K562 (cell line): Measurements from ENCODE around the gene MED20. TPM values are rescaled to one million over a fixed set of nuclear protein-coding genes. Genes with fewer than 3 reads are reported as not detected.

Experiments
- CTBP1 ChIP-seq: fragments of 450-650 bp; IDR thresholded peaks from 2 replicates; pipeline ENCODE4 v1.6.1; 2016; ENCODE audit warnings: borderline replicate concordance
- EHMT2 ChIP-seq: fragments of 450-650 bp; IDR thresholded peaks from 2 replicates; pipeline ENCODE4 v1.6.1; 2018; ENCODE audit warnings: antibody characterized with exemption
- GTF2F1 ChIP-seq: IDR thresholded peaks from 2 replicates; pipeline ENCODE4 v1.6.1; 2011; ENCODE audit warnings: low read depth, low read length, improper control_type of control experiment
- HDAC3 ChIP-seq: fragments of 450-650 bp; IDR thresholded peaks from 2 replicates; pipeline ENCODE4 v1.6.1; 2018; ENCODE audit warnings: borderline replicate concordance, mild to moderate bottlenecking, moderate library complexity; ENCODE audit not compliant: partially characterized antibody
- JUNB ChIP-seq: fragments of 450-650 bp; formaldehyde crosslinking; conservative IDR thresholded peaks from 2 replicates; pipeline ENCODE4 v1.4.0; 2020; ENCODE audit warnings: mild to moderate bottlenecking
- NFE2 ChIP-seq: IDR thresholded peaks from 2 replicates; pipeline ENCODE4 v1.6.1; 2014; ENCODE audit warnings: antibody characterized with exemption, low read depth
- PHF8 ChIP-seq: fragments of 200-600 bp; sonication (generic); IDR thresholded peaks from 2 replicates; pipeline ENCODE4 v1.6.1; 2012; ENCODE audit warnings: mixed run types, mild to moderate bottlenecking, inconsistent platforms, low read length, moderate library complexity, borderline replicate concordance
- RAD21 ChIP-seq, 2 experiments: fragments of 250-450 bp in 1 of 2; fragments of 450-650 bp in 1 of 2; sonication (Bioruptor Pico) in 1 of 2; formaldehyde crosslinking in 1 of 2; IDR thresholded peaks in 1 of 2; conservative IDR thresholded peaks in 1 of 2; 2 replicates each; pipeline versions ENCODE4 v1.4.0 to v1.8.0; 2020 to 2022; ENCODE audit warnings: mild to moderate bottlenecking in 2 of 2, moderate library complexity in 1 of 2
- RNF2 ChIP-seq: sonication (generic); IDR thresholded peaks from 2 replicates; pipeline ENCODE4 v1.6.1; 2016
- SOX6 ChIP-seq: fragments of 450-650 bp; IDR thresholded peaks from 2 replicates; pipeline ENCODE4 v1.6.1; 2014; ENCODE audit warnings: mild to moderate bottlenecking
- SRSF9 ChIP-seq: fragments of 200-400 bp; formaldehyde crosslinking; IDR thresholded peaks from 2 replicates; pipeline ENCODE4 v1.6.1; 2017; ENCODE audit warnings: low read depth, low read length, borderline replicate concordance
- STAT5A ChIP-seq: IDR thresholded peaks from 2 replicates; pipeline ENCODE4 v1.6.1; 2012; ENCODE audit warnings: low read length, inconsistent platforms, borderline replicate concordance
- STAT5B ChIP-seq: fragments of 250-450 bp; sonication (Bioruptor Pico); IDR thresholded peaks from 2 replicates; pipeline ENCODE4 v1.8.0; 2021; ENCODE audit warnings: mild to moderate bottlenecking, inconsistent platforms
- SUPT5H ChIP-seq: fragments of 450-650 bp; IDR thresholded peaks from 2 replicates; pipeline ENCODE4 v1.6.1; 2016
- THRAP3 ChIP-seq: fragments of 450-650 bp; IDR thresholded peaks from 2 replicates; pipeline ENCODE4 v1.6.1; 2016; ENCODE audit warnings: mild to moderate bottlenecking, inconsistent platforms, borderline replicate concordance
- ZFX ChIP-seq: sonication (generic); formaldehyde crosslinking; IDR thresholded peaks from 2 replicates; pipeline ENCODE4 v1.8.0; 2022; ENCODE audit warnings: mild to moderate bottlenecking, missing genetic modification reagents, moderate library complexity
- ZNF165 ChIP-seq: fragments of 250-450 bp; sonication (Bioruptor Pico); IDR thresholded peaks from 2 replicates; pipeline ENCODE4 v1.4.0; 2020; ENCODE audit warnings: borderline replicate concordance
- ZNF778 ChIP-seq: fragments of 450-650 bp; formaldehyde crosslinking; IDR thresholded peaks from 2 replicates; pipeline ENCODE4 v1.4.0; 2020; ENCODE audit warnings: mild to moderate bottlenecking, moderate library complexity
- polyA plus RNA-seq, 8 experiments: library from polyadenylated mRNA; depleted of rRNA in 4 of 8; stranded (reverse) in 5 of 8; unstranded in 3 of 8; fragments of >200 nt; fragmentation: Nextera tagmentation in 2 of 8; fragmentation: Illumina TruSeq in 1 of 8; extraction: Ambion mirVana in 2 of 8; extraction: Trizol in 1 of 8; gene quantifications; 2 replicates each; pipeline versions ENCODE4 v1.2.1 to v1.2.3, GENCODE V29; 2011 to 2014; ENCODE audit warnings: inconsistent platforms in 1 of 8, missing spikeins in 1 of 8
- total RNA-seq, 7 experiments: library from RNA; depleted of rRNA in 6 of 7; stranded (reverse); fragments of >200 nt in 6 of 7; fragmentation: Illumina TruSeq in 2 of 7; extraction: Trizol in 2 of 7; gene quantifications; 2 replicates each; pipeline versions ENCODE4 v1.2.1 to v1.2.3, GENCODE V29; 2011 to 2021; ENCODE audit warnings: low replicate concordance in 1 of 7
- TF ChIP-seq, protein P1 (sequence below): fragments of 200-800 bp; sonication (Bioruptor generic); IDR thresholded peaks from 2 replicates; pipeline ENCODE4 v1.6.1; 2017; ENCODE audit warnings: missing genetic modification characterization, missing compliant biosample characterization
- TF ChIP-seq, protein P2 (sequence below): fragments of 450-650 bp; IDR thresholded peaks from 2 replicates; pipeline ENCODE4 v1.6.1; 2018; ENCODE audit not compliant: partially characterized antibody
- TF ChIP-seq, protein P3 (sequence below): fragments of 450-650 bp; IDR thresholded peaks from 2 replicates; pipeline ENCODE4 v1.6.1; 2016; ENCODE audit warnings: low read depth, mild to moderate bottlenecking, moderate library complexity
- TF ChIP-seq, protein P4 (sequence below): fragments of 450-650 bp; formaldehyde crosslinking; IDR thresholded peaks from 2 replicates; pipeline ENCODE4 v1.4.0; 2020; ENCODE audit warnings: mild to moderate bottlenecking, moderate library complexity

MED20 gene
- total and polyA plus RNA-seq, 9 of the 15 experiments (the other 6 are each of a cell fraction or from before 2014, with no cell fraction given) = 27.3 to 80.9 (median 46.0) TPM

DNA sequence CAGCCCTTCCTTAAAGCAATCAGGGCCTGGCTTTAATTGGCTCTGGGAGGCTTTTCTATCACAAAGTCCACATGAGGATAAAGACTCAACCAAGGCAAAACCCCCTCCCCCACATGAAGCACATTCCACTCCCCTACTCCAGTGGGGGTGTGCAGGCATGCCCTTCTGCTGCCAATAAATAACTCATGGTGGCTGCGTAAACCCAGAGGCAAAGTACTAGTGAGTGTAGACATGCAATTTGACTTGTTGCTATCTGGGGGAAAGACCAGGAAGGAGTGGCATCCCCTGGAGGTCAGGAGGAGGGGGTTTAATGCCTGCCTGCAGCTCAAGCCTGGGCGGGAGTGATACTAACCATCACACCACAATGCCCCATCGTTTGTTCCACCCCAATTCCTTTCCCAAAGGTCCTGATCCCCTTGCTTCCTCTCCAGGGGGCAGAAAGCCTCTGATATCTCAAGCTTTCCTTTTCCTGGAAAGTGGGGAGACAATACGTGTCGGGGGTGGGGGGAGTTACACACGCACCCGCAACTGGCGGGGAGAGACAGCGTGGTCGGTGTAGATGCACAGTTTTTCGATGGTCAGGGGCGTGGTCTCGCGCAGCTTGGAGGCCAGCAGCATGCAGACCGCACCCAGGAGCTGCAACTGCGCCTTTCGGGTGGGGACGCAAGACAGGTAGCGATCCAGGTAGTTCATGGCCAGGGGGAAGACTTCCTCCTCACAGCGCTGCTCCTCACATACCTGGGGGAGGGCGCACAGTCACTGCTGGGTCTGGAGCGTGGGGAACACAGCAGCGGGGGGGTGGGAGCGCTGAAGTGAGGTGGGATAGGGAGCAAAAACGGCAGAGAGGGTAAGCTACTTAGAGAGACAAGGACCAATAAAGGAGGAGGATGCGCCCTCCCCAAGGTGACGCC lies 19.2 kb upstream of the MED20 start (continued):
- TF ChIP-seq, protein P1, sequence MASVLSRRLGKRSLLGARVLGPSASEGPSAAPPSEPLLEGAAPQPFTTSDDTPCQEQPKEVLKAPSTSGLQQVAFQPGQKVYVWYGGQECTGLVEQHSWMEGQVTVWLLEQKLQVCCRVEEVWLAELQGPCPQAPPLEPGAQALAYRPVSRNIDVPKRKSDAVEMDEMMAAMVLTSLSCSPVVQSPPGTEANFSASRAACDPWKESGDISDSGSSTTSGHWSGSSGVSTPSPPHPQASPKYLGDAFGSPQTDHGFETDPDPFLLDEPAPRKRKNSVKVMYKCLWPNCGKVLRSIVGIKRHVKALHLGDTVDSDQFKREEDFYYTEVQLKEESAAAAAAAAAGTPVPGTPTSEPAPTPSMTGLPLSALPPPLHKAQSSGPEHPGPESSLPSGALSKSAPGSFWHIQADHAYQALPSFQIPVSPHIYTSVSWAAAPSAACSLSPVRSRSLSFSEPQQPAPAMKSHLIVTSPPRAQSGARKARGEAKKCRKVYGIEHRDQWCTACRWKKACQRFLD (CRISPR knock-in tag) = peak; percentile 14; the same call in 1 of the 2 replicates
- TF ChIP-seq SUPT5H = peak; percentile 41; the same call in 1 of the 2 replicates
- peak; percentile 2; the same call in 1 of the 2 replicates for TF ChIP-seq ZFX
- no peak for TF ChIP-seq STAT5A
- no peak for TF ChIP-seq SOX6
- TF ChIP-seq PHF8 = no peak; the same call in 1 of the 2 replicates
- no peak for TF ChIP-seq ZNF778 (CRISPR knock-in tag)
- no peak for TF ChIP-seq RAD21 (CRISPR knock-in tag; conservative IDR thresholded peaks at IDR 0.05 in 1 of 2, IDR thresholded peaks at IDR 0.05 in 1 of 2)
- no peak for TF ChIP-seq NFE2
- no peak for TF ChIP-seq SRSF9
- TF ChIP-seq JUNB = no peak
- TF ChIP-seq EHMT2 = no peak
- TF ChIP-seq HDAC3 = no peak
- TF ChIP-seq GTF2F1 = no peak
- TF ChIP-seq RNF2 = peak; percentile 10; the same call in 1 of the 2 replicates
- TF ChIP-seq CTBP1 = peak; percentile 41; the same call in 1 of the 2 replicates
- TF ChIP-seq, protein P2, sequence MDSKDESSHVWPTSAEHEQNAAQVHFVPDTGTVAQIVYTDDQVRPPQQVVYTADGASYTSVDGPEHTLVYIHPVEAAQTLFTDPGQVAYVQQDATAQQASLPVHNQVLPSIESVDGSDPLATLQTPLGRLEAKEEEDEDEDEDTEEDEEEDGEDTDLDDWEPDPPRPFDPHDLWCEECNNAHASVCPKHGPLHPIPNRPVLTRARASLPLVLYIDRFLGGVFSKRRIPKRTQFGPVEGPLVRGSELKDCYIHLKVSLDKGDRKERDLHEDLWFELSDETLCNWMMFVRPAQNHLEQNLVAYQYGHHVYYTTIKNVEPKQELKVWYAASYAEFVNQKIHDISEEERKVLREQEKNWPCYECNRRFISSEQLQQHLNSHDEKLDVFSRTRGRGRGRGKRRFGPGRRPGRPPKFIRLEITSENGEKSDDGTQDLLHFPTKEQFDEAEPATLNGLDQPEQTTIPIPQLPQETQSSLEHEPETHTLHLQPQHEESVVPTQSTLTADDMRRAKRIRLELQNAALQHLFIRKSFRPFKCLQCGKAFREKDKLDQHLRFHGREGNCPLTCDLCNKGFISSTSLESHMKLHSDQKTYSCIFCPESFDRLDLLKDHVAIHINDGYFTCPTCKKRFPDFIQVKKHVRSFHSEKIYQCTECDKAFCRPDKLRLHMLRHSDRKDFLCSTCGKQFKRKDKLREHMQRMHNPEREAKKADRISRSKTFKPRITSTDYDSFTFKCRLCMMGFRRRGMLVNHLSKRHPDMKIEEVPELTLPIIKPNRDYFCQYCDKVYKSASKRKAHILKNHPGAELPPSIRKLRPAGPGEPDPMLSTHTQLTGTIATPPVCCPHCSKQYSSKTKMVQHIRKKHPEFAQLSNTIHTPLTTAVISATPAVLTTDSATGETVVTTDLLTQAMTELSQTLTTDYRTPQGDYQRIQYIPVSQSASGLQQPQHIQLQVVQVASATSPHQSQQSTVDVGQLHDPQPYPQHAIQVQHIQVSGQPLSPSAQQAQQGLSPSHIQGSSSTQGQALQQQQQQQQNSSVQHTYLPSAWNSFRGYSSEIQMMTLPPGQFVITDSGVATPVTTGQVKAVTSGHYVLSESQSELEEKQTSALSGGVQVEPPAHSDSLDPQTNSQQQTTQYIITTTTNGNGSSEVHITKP = peak; percentile 93
- no peak for TF ChIP-seq STAT5B (CRISPR knock-in tag)
- TF ChIP-seq ZNF165 = no peak
- TF ChIP-seq, protein P3, sequence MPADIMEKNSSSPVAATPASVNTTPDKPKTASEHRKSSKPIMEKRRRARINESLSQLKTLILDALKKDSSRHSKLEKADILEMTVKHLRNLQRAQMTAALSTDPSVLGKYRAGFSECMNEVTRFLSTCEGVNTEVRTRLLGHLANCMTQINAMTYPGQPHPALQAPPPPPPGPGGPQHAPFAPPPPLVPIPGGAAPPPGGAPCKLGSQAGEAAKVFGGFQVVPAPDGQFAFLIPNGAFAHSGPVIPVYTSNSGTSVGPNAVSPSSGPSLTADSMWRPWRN = no peak
- TF ChIP-seq THRAP3 = no peak
- TF ChIP-seq, protein P4, sequence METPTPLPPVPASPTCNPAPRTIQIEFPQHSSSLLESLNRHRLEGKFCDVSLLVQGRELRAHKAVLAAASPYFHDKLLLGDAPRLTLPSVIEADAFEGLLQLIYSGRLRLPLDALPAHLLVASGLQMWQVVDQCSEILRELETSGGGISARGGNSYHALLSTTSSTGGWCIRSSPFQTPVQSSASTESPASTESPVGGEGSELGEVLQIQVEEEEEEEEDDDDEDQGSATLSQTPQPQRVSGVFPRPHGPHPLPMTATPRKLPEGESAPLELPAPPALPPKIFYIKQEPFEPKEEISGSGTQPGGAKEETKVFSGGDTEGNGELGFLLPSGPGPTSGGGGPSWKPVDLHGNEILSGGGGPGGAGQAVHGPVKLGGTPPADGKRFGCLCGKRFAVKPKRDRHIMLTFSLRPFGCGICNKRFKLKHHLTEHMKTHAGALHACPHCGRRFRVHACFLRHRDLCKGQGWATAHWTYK = no peak
